ENCODE results near the gene EIF3I.

EIF3I gene

DNA sequence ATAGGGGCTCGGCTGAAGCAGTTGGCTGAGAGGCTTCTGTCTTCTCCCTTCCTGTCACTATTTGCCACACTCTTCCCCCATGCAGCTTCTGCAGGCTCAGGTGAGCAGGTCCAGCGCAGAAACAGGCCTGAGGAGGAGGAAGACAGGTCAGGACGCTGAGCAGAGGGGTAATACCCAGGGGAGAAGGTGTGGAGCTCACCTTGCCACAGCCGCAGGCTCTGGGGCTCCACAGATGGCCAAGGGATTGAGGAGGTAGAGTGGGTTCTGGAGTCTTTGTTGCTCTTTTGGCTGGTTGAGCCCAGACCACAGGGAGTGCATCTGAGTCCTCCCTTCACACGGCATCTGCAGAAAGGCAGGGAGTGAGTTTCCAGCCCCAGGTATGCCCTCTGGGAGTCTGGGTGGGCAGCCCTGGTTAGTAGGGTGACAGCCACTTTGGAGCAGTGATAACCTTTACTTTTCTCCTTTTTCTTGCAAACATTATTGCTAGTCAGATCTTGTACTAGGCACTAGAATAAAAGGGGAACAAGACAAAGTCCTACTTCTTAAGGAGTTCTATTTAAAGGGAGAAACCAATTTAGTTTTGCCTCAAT lies 9.7 kb downstream of the EIF3I start:
- Histone ChIP-seq H3K4me3 (ENCODE audit: low read depth, low read length) (no peak overlapping the region), H3K27me3 (replicated peaks) (no peaks in the 10 kb centered on the region), H3K27ac (no peak overlapping the region), H3K36me3 (replicated peaks) (peaks cover 45% of the 10 kb centered on the region)
- no peak for DNase-seq
- in situ Hi-C loops (cut with HindIII; ENCODE audit: low pct_ligation_motif_present, low sequenced_read_pairs) = no loop called here
- no peak for TF ChIP-seq CTCF (IDR thresholded peaks at IDR 0.05; ENCODE audit: low read depth, low read length, missing control alignments)

GRCh38 chr1:32232558-32233304 lies 10.5 kb downstream of the EIF3I start:
- no peak overlapping the region for H3K27ac ChIP-seq
- H3K36me3 ChIP-seq (replicated peaks) = peaks cover 40% of the 10 kb centered on the region
- no peak for DNase-seq
- no peak overlapping the region for H3K4me3 ChIP-seq (ENCODE audit: low read depth, low read length)
- in situ Hi-C loops (cut with HindIII; ENCODE audit: low pct_ligation_motif_present, low sequenced_read_pairs) = no loop called here
- no peak for TF ChIP-seq CTCF (IDR thresholded peaks at IDR 0.05; ENCODE audit: low read depth, low read length, missing control alignments)
- H3K27me3 ChIP-seq (replicated peaks) = no peaks in the 10 kb centered on the region

- no peak for DNase-seq
- peaks cover 21% of the 10 kb centered on the region for H3K36me3 ChIP-seq (replicated peaks)
- in situ Hi-C loops (cut with HindIII; ENCODE audit: low pct_ligation_motif_present, low sequenced_read_pairs) = no loop called here
- H3K27ac ChIP-seq = no peak overlapping the region
- H3K4me3 ChIP-seq (ENCODE audit: low read depth, low read length) = no peak overlapping the region
- TF ChIP-seq CTCF (IDR thresholded peaks at IDR 0.05; ENCODE audit: low read depth, low read length, missing control alignments) = no peak
- no peaks in the 10 kb centered on the region for H3K27me3 ChIP-seq (replicated peaks)
These were observed 12.6 kb downstream of the EIF3I start for GRCh38 chr1:32234792-32235191.

GRCh38 chr1:32239337-32239736 lies 17.1 kb downstream of the EIF3I start:
- Histone ChIP-seq H3K27me3 (replicated peaks) (no peaks in the 10 kb centered on the region), H3K36me3 (replicated peaks) (no peaks in the 10 kb centered on the region), H3K27ac (no peak overlapping the region), H3K4me3 (ENCODE audit: low read depth, low read length) (no peak overlapping the region)
- no peak for DNase-seq
- in situ Hi-C loops (cut with HindIII; ENCODE audit: low pct_ligation_motif_present, low sequenced_read_pairs) = no loop called here
- no peak for TF ChIP-seq CTCF (IDR thresholded peaks at IDR 0.05; ENCODE audit: low read depth, low read length, missing control alignments)

GRCh38 chr1:32239790-32240139 lies 17.6 kb downstream of the EIF3I start:
- H3K27ac ChIP-seq = no peak overlapping the region
- peak overlapping the region; percentile 65 for H3K4me3 ChIP-seq (ENCODE audit: low read depth, low read length)
- no peaks in the 10 kb centered on the region for H3K36me3 ChIP-seq (replicated peaks)
- no peak for DNase-seq
- no peak for TF ChIP-seq CTCF (IDR thresholded peaks at IDR 0.05; ENCODE audit: low read depth, low read length, missing control alignments)
- no peaks in the 10 kb centered on the region for H3K27me3 ChIP-seq (replicated peaks)
- in situ Hi-C loops (cut with HindIII; ENCODE audit: low pct_ligation_motif_present, low sequenced_read_pairs) = no loop called here
